Measurements from ENCODE around the gene SQSTM1.

Gene SQSTM1

DNA sequence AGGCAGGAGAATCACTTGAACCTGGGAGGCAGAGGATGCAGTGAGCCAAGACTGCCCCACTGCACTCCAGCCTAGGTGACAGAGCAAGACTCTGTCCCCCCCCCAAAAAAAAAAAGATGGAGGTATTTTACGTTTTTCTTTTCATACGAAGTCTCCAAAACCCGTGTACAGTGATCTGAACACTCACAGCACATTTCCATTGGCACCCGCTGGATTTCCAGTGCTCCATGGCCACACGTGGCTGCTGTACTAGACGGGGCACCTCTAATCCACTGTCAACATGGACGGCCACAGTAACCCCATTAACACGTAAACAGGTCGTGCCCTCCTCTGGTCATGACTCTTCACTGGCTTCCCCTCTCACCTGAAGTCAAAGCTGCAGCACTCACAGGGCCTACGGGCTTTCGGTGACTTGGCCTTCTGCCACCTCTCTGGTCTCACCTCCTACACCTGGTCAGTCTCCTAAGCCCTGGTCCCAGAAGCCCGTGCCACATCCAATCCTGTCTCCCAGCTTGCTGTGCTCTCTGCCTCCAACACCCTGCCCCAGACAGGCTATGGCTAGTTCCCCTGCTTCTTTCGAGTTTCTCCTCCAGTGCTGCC is 64.9 kb downstream of the SQSTM1 start:
- no peaks in the 10 kb centered on the region for H3K27me3 Mint-ChIP-seq (ENCODE audit: low read depth)
- H3K27ac Mint-ChIP-seq: peak overlapping the region in 2 of 3 experiments; percentile 1 to 66
- H3K4me3 Mint-ChIP-seq: no peak overlapping the region
- no peaks in the 10 kb centered on the region for H3K4me1 Mint-ChIP-seq
- peaks cover 88% of the 10 kb centered on the region for H3K36me3 Mint-ChIP-seq (ENCODE audit: low read depth)
- TF ChIP-seq, protein P1, sequence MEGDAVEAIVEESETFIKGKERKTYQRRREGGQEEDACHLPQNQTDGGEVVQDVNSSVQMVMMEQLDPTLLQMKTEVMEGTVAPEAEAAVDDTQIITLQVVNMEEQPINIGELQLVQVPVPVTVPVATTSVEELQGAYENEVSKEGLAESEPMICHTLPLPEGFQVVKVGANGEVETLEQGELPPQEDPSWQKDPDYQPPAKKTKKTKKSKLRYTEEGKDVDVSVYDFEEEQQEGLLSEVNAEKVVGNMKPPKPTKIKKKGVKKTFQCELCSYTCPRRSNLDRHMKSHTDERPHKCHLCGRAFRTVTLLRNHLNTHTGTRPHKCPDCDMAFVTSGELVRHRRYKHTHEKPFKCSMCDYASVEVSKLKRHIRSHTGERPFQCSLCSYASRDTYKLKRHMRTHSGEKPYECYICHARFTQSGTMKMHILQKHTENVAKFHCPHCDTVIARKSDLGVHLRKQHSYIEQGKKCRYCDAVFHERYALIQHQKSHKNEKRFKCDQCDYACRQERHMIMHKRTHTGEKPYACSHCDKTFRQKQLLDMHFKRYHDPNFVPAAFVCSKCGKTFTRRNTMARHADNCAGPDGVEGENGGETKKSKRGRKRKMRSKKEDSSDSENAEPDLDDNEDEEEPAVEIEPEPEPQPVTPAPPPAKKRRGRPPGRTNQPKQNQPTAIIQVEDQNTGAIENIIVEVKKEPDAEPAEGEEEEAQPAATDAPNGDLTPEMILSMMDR (IDR thresholded peaks at IDR 0.05; ENCODE audit: unreplicated experiment in 3 of 3): no peak
- peaks cover 35% of the 10 kb centered on the region for H3K9me3 Mint-ChIP-seq

DNA sequence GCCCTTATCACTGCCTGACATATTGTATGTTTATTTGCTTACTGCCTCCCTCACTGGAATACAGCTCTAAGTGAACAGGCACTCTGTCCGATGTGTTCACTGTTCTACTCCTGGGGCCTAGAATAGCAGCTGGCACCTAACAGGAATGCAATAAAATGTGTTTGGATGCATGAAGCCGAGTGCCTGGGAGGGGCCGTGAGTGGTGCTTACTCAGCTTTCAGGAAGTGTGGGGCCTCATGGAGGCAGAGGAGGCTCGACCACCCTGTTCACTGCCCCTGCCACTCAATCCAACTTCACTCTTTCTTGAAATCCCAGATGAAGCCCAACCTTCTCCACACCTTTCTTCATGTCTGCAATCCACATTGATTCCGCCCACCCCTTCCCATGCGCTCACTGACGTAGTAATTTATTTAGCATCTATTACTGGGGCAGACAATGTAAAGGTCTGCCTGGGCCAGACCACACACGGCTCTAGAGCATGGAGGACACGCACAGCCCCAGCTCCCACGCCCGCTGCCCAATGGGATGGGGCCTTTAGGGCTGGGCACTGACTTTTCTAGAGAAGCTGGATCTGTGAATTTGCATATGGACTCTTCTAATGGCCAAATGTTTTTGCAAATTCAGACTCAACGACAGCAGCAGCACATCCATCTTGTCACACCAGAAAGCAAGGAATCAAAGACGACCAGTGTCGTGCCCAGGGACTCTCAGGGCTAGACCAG is 65.6 kb downstream of the SQSTM1 start:
- Mint-ChIP-seq H3K9me3 (peaks cover 35% of the 10 kb centered on the region), H3K36me3 (ENCODE audit: low read depth) (peaks cover 87% of the 10 kb centered on the region), H3K27me3 (ENCODE audit: low read depth) (no peaks in the 10 kb centered on the region), H3K4me3 (no peak overlapping the region), H3K4me1 (no peaks in the 10 kb centered on the region), H3K27ac (peak overlapping the region in 2 of 3 experiments; percentile 1 to 66)
- TF ChIP-seq, protein P1 (IDR thresholded peaks at IDR 0.05; ENCODE audit: unreplicated experiment in 3 of 3): no peak

DNA sequence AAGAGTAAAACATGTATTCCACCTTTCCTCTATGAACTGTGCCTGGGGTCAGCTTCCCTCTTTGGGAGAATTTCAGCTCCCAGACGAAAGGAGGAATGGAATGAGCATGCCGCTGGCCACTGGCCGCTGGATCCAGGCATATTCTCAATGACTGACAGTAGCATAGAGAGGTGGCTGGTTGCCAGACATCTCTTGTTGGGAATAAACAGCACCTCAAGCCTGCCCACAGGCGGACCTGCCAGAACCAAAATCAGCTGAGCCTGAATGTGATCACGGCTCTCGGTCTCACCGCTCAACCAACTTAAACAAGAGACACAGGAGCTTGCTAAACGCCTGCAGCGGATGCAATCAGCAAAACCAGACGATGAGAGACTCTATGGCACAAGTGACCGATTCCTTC is 66.4 kb downstream of the SQSTM1 start:
- H3K4me3 Mint-ChIP-seq: no peak overlapping the region
- H3K4me1 Mint-ChIP-seq: no peaks in the 10 kb centered on the region
- H3K27me3 Mint-ChIP-seq (ENCODE audit: low read depth): no peaks in the 10 kb centered on the region
- peaks cover 35% of the 10 kb centered on the region for H3K9me3 Mint-ChIP-seq
- TF ChIP-seq, protein P1 (IDR thresholded peaks at IDR 0.05; ENCODE audit: unreplicated experiment in 3 of 3): no peak
- peaks cover 82% of the 10 kb centered on the region for H3K36me3 Mint-ChIP-seq (ENCODE audit: low read depth)
- H3K27ac Mint-ChIP-seq: no peak overlapping the region
